Endothelial cell of umbilical vein (primary cell): ENCODE data around the gene GLP1R. TPM values are rescaled to one million over a fixed set of nuclear protein-coding genes. Genes with fewer than 3 reads are reported as not detected.

Experiments
- BruUV-seq: library from RNA; stranded (reverse); fragments of 400-500 nt; replicated peaks from 2 replicates; lab custom pipeline; 2021; lab: Mats Ljungman, UMichigan
- CTCF ChIA-PET: fragments of 300-600, 350-600 bp; sonication (Branson Sonifier 250); formaldehyde crosslinking; loops from one replicate; lab custom pipeline; 2021; ENCODE audit warnings: antibody characterized with exemption, inconsistent platforms; lab: Charles Lee
- POLR2A ChIA-PET: fragments of 300-600, 350-600 bp; sonication (Branson Sonifier 250); formaldehyde crosslinking; loops from one replicate; lab custom pipeline; 2021; ENCODE audit warnings: antibody characterized with exemption, inconsistent platforms; lab: Charles Lee
- DNase-seq: peaks from one replicate; pipeline ENCODE4 v3.0.0-alpha.2; 2011; ENCODE audit warnings: low read depth, low spot score
- FAIRE-seq: peaks from 2 replicates; lab custom pipeline; 2011; peaks lifted over from hg19 to GRCh38; lab: Jason Lieb, UNC
- H2AFZ ChIP-seq: 2 replicates; pipeline ENCODE4 v1.6.0; 2012; ENCODE audit warnings: low read depth, low read length, control low read depth, inconsistent platforms
- H3K27ac ChIP-seq: 2 replicates; pipeline ENCODE4 v1.5.1; 2011; ENCODE audit warnings: low read depth, mild to moderate bottlenecking, control low read depth, low read length, moderate library complexity; ENCODE audit not compliant: insufficient read depth
- H3K27me3 ChIP-seq, 2 experiments: 2 replicates each; pipeline versions ENCODE4 v1.6.0 to v1.6.1; 2011; ENCODE audit warnings: low read length in 2 of 2, mixed read lengths in 1 of 2; ENCODE audit not compliant: control insufficient read depth in 2 of 2, insufficient read depth in 2 of 2
- H3K36me3 ChIP-seq, 2 experiments: 2 replicates in 1 of 2; 3 replicates in 1 of 2; pipeline ENCODE4 v1.5.1; 2011; ENCODE audit warnings: low read length in 2 of 2, mild to moderate bottlenecking in 1 of 2, moderate library complexity in 1 of 2; ENCODE audit not compliant: control insufficient read depth in 2 of 2, insufficient read depth in 2 of 2; ENCODE audit errors: extremely low read depth in 1 of 2
- H3K4me1 ChIP-seq: 3 replicates; pipeline ENCODE4 v1.5.1; 2011; ENCODE audit warnings: mild to moderate bottlenecking, low read length; ENCODE audit not compliant: control insufficient read depth, insufficient read depth; ENCODE audit errors: extremely low read depth
- H3K4me2 ChIP-seq: 2 replicates; pipeline ENCODE4 v1.6.1; 2011; ENCODE audit warnings: low read length, control low read depth, mixed read lengths; ENCODE audit not compliant: insufficient read depth
- H3K4me3 ChIP-seq, 3 experiments: fragments of 200-600 bp in 1 of 3; sonication (generic), shearing (Covaris generic) in 1 of 3; replicated peaks in 1 of 3; 2 replicates each; pipeline ENCODE4 v1.5.1; 2011 to 2016; ENCODE audit warnings: control low read depth in 3 of 3, low read length in 3 of 3, mild to moderate bottlenecking in 2 of 3, inconsistent platforms in 1 of 3, low read depth in 1 of 3, moderate library complexity in 1 of 3; ENCODE audit not compliant: insufficient read depth in 1 of 3
- H3K79me2 ChIP-seq: 2 replicates; pipeline ENCODE4 v1.6.0; 2012; ENCODE audit warnings: low read length, inconsistent platforms; ENCODE audit not compliant: control insufficient read depth, insufficient read depth
- H3K9ac ChIP-seq: replicated peaks from 2 replicates; pipeline ENCODE3; 2011; ENCODE audit warnings: low read length, control low read depth; ENCODE audit not compliant: insufficient read depth; ENCODE audit errors: extremely low read depth
- H3K9me1 ChIP-seq: replicated peaks from 3 replicates; pipeline ENCODE4 v1.6.0; 2011; ENCODE audit warnings: mild to moderate bottlenecking, low read length; ENCODE audit not compliant: control insufficient read depth, insufficient read depth; ENCODE audit errors: extremely low read depth
- H3K9me3 ChIP-seq: replicated peaks from 2 replicates; pipeline ENCODE4 v1.5.1; 2012; ENCODE audit warnings: low read length, inconsistent platforms; ENCODE audit not compliant: control insufficient read depth, insufficient read depth
- H4K20me1 ChIP-seq: replicated peaks from 2 replicates; pipeline ENCODE3; 2011; ENCODE audit warnings: mild to moderate bottlenecking, low read length; ENCODE audit not compliant: control insufficient read depth, insufficient read depth; ENCODE audit errors: extremely low read depth
- CTCF ChIP-seq, 2 donors: IDR thresholded peaks; 1 replicate in 1 of 2; 2 replicates in 1 of 2; pipeline ENCODE4 v1.5.1; 2011; ENCODE audit warnings: low read length in 2 of 2, mild to moderate bottlenecking in 2 of 2, moderate library complexity in 2 of 2, control low read depth in 1 of 2, inconsistent platforms in 1 of 2, low read depth in 1 of 2; ENCODE audit not compliant: insufficient read depth in 1 of 2; ENCODE audit errors: extremely low read depth in 1 of 2
- GATA2 ChIP-seq: IDR thresholded peaks from 2 replicates; pipeline ENCODE4 v1.7.0; 2011; ENCODE audit warnings: low read depth, mild to moderate bottlenecking, moderate library complexity, mixed read lengths, low read length; ENCODE audit not compliant: insufficient read length, insufficient read depth
- JUN ChIP-seq: IDR thresholded peaks from 2 replicates; pipeline ENCODE4 v1.6.1; 2011; ENCODE audit warnings: borderline replicate concordance, low read depth; ENCODE audit not compliant: insufficient read length, insufficient read depth
- MAX ChIP-seq: IDR thresholded peaks from 2 replicates; pipeline ENCODE4 v1.6.1; 2011; ENCODE audit not compliant: insufficient read depth, insufficient read length
- MYC ChIP-seq: IDR thresholded peaks from one replicate; pipeline ENCODE4 v1.6.1; 2011; ENCODE audit warnings: mild to moderate bottlenecking, low read depth, low read length
- POLR2A ChIP-seq: IDR thresholded peaks from 2 replicates; pipeline ENCODE4 v1.6.1; 2012; ENCODE audit warnings: low read depth, mild to moderate bottlenecking, control low read depth, low read length
- POLR2AphosphoS5 ChIP-seq: IDR thresholded peaks from 2 replicates; pipeline ENCODE4 v1.6.1; 2012; ENCODE audit warnings: low read depth, mild to moderate bottlenecking, control low read depth, low read length, moderate library complexity; ENCODE audit not compliant: insufficient read depth
- dilution Hi-C: fragments of 300-500 bp; cut with MboI; formaldehyde crosslinking; loops from one replicate; pipeline ENCODE4 v1.15.0; 2019; ENCODE audit warnings: low sequenced_read_pairs; ENCODE audit not compliant: extremely low pct_ligation_motif_present
- intact Hi-C: fragments of 100-400 bp; cut with micrococcal nuclease; formaldehyde crosslinking; loops from one replicate; pipeline ENCODE4 v1.10.0; 2022
- polyA plus RNA-seq, 4 experiments: library from polyadenylated mRNA; depleted of rRNA in 3 of 4; stranded (reverse) in 3 of 4; unstranded in 1 of 4; fragments of >200 nt; gene quantifications; 2 replicates each; pipeline versions ENCODE4 v1.2.1 to v1.2.3, GENCODE V29; 2011 to 2012; ENCODE audit warnings: missing spikeins in 1 of 4
- total RNA-seq: library from RNA; stranded (reverse); gene quantifications from 2 replicates; pipeline ENCODE4 v1.2.3, GENCODE V29; 2021

The GLP1R gene
- total and polyA plus RNA-seq, 2 donors (not counting 3 experiments of a cell fraction or from before 2014, with no cell fraction given), result not detected

GRCh38 chr6:39095578-39095977, 47.0 kb downstream of the GLP1R start:
- Histone ChIP-seq H2AFZ (no peak overlapping the region), H3K9me3 (no peaks in the 10 kb centered on the region), H3K27me3 (peaks cover 17 to 40% of the 10 kb centered on the region in 2 experiments), H3K27ac (no peak overlapping the region), H3K9me1 (no peaks in the 10 kb centered on the region), H3K79me2 (no peaks in the 10 kb centered on the region), H3K4me1 (no peaks in the 10 kb centered on the region), H3K4me3 (no peak overlapping the region), H4K20me1 (no peaks in the 10 kb centered on the region), H3K36me3 (no peaks in the 10 kb centered on the region), H3K4me2 (no peak overlapping the region), H3K9ac (no peak overlapping the region)
- DNase-seq (no peak), FAIRE-seq (no peak)
- BruUV-seq, result no TSS peak
- dilution Hi-C loops (no loop called here), intact Hi-C loops (no loop called here)
- CTCF ChIA-PET, result no interaction called here
- POLR2A ChIA-PET, result no interaction called here
- TF ChIP-seq POLR2A, result no peak
- no peak for TF ChIP-seq POLR2AphosphoS5
- no peak for TF ChIP-seq CTCF (IDR thresholded peaks at IDR 0.05; ENCODE audit: extremely low read depth in 1 of 2, insufficient read depth in 1 of 2, low read depth in 1 of 2, low read length in 2 of 2)
- no peak for TF ChIP-seq MYC
- TF ChIP-seq JUN, result no peak
- TF ChIP-seq MAX, result no peak
- TF ChIP-seq GATA2, result no peak
